Prostate gland (tissue), 2 donors: Measurements from ENCODE around the gene SMG1.

Experiments
- POLR2A ChIP-seq: fragments of 450-650 bp; IDR thresholded peaks from one replicate; pipeline ENCODE4 v1.6.1; 2016; ENCODE audit warnings: antibody characterized with exemption, mild to moderate bottlenecking
- TF ChIP-seq, protein P1 (sequence below), 4 experiments: fragments of 200-600 bp in 2 of 4; fragments of 450-650 bp in 2 of 4; sonication (generic) in 2 of 4; IDR thresholded peaks; 1 replicate in 3 of 4; 2 replicates in 1 of 4; pipeline ENCODE4 v1.5.1; 2016 to 2019; ENCODE audit warnings: antibody characterized with exemption in 4 of 4, mild to moderate bottlenecking in 2 of 4, moderate library complexity in 2 of 4

DNA sequence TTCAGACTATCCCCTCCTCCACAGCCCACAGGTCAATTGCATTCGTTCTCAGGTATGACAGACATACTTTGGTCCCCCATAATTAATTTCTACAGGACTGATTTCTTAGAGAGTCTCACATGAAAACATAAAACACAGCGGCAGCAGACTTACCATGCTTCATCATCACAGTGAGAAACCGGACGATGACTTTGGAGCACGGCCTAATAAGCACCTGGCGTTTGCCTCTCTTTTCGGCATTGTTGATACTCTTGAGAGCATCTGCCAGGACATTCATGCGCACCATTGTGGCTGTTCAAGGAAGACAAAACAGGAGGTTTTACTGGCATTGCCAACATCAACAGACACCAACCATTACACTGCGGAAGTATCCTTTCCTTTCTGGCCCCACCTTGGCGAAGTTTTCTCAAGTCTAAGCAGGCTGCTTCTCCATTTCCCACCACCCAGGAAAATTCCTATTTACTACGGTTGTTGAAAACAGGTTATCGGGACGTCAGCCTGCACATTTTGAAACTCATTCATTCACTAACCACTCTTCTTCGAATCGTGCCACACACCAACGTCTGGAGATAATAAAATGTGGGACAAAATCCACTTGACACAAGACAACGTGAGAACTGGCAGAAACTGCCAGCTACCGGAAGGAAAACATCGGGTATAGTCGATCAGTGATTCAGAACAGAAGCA lies 137.2 kb downstream of the SMG1 start:
- TF ChIP-seq, protein P1, sequence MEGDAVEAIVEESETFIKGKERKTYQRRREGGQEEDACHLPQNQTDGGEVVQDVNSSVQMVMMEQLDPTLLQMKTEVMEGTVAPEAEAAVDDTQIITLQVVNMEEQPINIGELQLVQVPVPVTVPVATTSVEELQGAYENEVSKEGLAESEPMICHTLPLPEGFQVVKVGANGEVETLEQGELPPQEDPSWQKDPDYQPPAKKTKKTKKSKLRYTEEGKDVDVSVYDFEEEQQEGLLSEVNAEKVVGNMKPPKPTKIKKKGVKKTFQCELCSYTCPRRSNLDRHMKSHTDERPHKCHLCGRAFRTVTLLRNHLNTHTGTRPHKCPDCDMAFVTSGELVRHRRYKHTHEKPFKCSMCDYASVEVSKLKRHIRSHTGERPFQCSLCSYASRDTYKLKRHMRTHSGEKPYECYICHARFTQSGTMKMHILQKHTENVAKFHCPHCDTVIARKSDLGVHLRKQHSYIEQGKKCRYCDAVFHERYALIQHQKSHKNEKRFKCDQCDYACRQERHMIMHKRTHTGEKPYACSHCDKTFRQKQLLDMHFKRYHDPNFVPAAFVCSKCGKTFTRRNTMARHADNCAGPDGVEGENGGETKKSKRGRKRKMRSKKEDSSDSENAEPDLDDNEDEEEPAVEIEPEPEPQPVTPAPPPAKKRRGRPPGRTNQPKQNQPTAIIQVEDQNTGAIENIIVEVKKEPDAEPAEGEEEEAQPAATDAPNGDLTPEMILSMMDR (IDR thresholded peaks at IDR 0.05): no peak
- TF ChIP-seq POLR2A: no peak
